Ectodermal cell (in vitro differentiated cells): ENCODE data around the gene UTY.

Source experiments
- H3K27ac ChIP-seq: 2 replicates; pipeline ENCODE4 v1.7.0; 2013; ENCODE audit warnings: mild to moderate bottlenecking, low read depth, low read length; ENCODE audit not compliant: insufficient read depth, poor library complexity, severe bottlenecking
- H3K27me3 ChIP-seq: 2 replicates; pipeline ENCODE4 v1.7.0; 2013; ENCODE audit warnings: mild to moderate bottlenecking, low read length; ENCODE audit not compliant: insufficient read depth, control insufficient read depth, poor library complexity, severe bottlenecking
- H3K36me3 ChIP-seq: one replicate; pipeline ENCODE4 v1.7.0; 2013; ENCODE audit warnings: low read length; ENCODE audit not compliant: control insufficient read depth, insufficient read depth
- H3K4me1 ChIP-seq: one replicate; pipeline ENCODE4 v1.7.0; 2013; ENCODE audit warnings: low read length; ENCODE audit not compliant: control insufficient read depth, insufficient read depth
- H3K4me3 ChIP-seq: 2 replicates; pipeline ENCODE4 v1.7.0; 2013; ENCODE audit warnings: low read depth, low read length, control low read depth; ENCODE audit not compliant: insufficient read depth
- H3K9me3 ChIP-seq: 2 replicates; pipeline ENCODE4 v1.7.0; 2013; ENCODE audit warnings: mild to moderate bottlenecking, low read length, moderate library complexity; ENCODE audit not compliant: control insufficient read depth
- WGBS, 2 experiments: methylation state at CpG; one replicate each; pipeline ENCODE4 v1.1.7; 2013; ENCODE audit warnings: missing lambda C conversion rate in 2 of 2; 5-methylcytosine and 5-hydroxymethylcytosine counted together

The UTY gene

DNA sequence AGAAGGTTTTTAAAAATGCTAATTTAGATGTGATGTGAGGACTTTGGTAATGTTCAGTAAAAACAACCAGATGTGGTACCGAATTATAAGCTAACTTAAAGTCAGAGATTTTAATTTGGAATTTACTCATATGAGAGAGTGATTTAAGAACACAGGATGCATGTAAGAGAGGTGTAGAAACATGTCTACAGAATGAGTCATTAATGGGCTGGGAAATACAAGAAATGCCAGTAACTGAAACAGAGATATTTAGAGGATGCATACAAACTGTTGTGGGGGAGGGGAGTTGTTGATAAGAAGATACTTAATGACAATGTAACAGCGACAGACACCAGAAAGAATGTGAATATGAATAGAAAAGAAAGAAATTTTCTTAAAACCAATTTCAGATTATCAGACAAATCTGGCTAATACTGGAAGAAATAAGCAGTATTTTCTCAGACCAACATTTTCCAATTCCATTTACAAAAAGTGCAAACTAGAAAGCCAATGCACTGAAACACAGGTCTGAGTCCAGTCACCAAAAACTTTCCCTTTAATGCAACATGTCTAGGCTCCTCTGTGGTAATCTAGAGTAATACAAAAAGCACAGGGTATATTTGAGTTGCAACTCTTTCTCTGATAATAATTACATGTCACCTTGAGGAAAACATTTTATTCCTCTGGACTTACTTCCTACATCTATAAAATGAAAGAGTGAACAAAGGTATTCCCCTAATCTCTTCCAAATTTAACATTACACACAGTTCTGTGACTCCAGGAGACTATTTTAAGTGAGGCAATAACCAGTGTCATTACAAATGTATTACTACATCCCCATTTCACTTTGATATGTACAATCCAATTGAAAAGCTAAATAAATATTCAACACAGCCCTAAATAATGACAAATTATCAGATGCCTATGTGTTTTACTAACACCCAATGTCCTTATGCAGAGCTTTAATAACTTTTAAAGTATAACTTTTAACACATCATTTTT is 117.9 kb downstream of the UTY start:
- 100% methylated on average over 1 of the region's 2 CpGs for WGBS, 2 experiments
- Histone ChIP-seq H3K4me3 (no peak overlapping the region), H3K36me3 (no peaks in the 10 kb centered on the region), H3K4me1 (no peaks in the 10 kb centered on the region), H3K9me3 (no peaks in the 10 kb centered on the region), H3K27ac (no peak overlapping the region), H3K27me3 (no peaks in the 10 kb centered on the region)

DNA sequence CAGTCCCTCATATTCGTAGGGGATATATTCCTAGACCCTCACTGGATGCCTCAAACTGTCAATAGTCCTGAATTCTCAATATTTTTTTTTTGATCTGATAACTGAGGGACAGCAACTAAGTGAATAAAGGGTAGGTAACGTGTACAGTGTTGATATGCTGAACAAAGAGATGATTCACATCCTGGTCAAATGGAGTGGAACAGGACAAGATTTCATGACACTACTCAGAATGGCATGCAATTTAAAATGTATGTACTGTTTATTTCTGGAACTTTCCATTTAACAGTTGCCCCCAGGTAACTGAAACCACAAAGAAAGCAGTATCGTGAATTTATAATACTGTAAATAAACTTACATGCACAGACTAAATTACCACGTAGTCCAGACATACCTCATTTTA is 128.4 kb downstream of the UTY start:
- H3K9me3 ChIP-seq = no peaks in the 10 kb centered on the region
- H3K27ac ChIP-seq = no peak overlapping the region
- 96 to 100% methylated on average over 1 to 4 of the region's 4 CpGs for WGBS, 2 experiments
- no peaks in the 10 kb centered on the region for H3K4me1 ChIP-seq
- H3K27me3 ChIP-seq = no peaks in the 10 kb centered on the region
- H3K4me3 ChIP-seq = no peak overlapping the region
- H3K36me3 ChIP-seq = no peaks in the 10 kb centered on the region

GRCh38 chrY:13347106-13347505 is 132.7 kb downstream of the UTY start:
- Histone ChIP-seq H3K4me3 (no peak overlapping the region), H3K9me3 (no peaks in the 10 kb centered on the region), H3K27me3 (no peaks in the 10 kb centered on the region), H3K27ac (no peak overlapping the region), H3K36me3 (no peaks in the 10 kb centered on the region), H3K4me1 (no peaks in the 10 kb centered on the region)
- WGBS, 2 experiments = 86 to 93% methylated on average over 5 of the region's 5 CpGs

GRCh38 chrY:13345549-13345948 is 134.3 kb downstream of the UTY start:
- WGBS, 2 experiments = 98 to 99% methylated on average over 3 of the region's 3 CpGs
- H3K27ac ChIP-seq = no peak overlapping the region
- H3K4me1 ChIP-seq = no peaks in the 10 kb centered on the region
- H3K27me3 ChIP-seq = no peaks in the 10 kb centered on the region
- H3K9me3 ChIP-seq = no peaks in the 10 kb centered on the region
- H3K36me3 ChIP-seq = no peaks in the 10 kb centered on the region
- H3K4me3 ChIP-seq = no peak overlapping the region

GRCh38 chrY:13343307-13343946 is 136.4 kb downstream of the UTY start:
- Histone ChIP-seq H3K36me3 (no peaks in the 10 kb centered on the region), H3K9me3 (no peaks in the 10 kb centered on the region), H3K4me1 (no peaks in the 10 kb centered on the region), H3K4me3 (no peak overlapping the region), H3K27ac (no peak overlapping the region), H3K27me3 (no peaks in the 10 kb centered on the region)
- 78 to 80% methylated on average over 8 of the region's 8 CpGs for WGBS, 2 experiments

DNA sequence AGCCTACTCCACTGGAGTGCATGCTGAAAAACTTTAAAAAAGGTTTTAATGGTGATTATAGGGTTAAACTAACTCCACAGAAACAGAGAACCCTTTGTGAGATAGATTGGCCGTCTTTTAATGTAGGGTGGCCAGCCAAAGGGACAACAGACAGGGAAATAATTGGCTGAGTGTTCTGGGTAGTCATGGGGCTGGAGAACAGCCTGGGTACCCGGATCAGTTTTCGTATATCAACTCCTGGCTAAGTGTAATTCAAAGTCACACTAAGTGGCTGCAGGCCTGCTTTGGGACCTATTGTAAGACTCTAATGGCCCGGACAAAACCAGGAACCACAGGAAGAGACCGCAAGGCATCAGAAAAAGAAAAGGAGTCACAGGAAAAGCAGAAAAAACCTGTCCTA is 139.9 kb downstream of the UTY start:
- no peak overlapping the region for H3K4me3 ChIP-seq
- 88 to 100% methylated on average over 5 of the region's 5 CpGs for WGBS, 2 experiments
- no peaks in the 10 kb centered on the region for H3K4me1 ChIP-seq
- H3K27ac ChIP-seq = no peak overlapping the region
- no peaks in the 10 kb centered on the region for H3K9me3 ChIP-seq
- H3K36me3 ChIP-seq = no peaks in the 10 kb centered on the region
- no peaks in the 10 kb centered on the region for H3K27me3 ChIP-seq

- Histone ChIP-seq H3K4me3 (no peak overlapping the region), H3K27ac (no peak overlapping the region), H3K9me3 (no peaks in the 10 kb centered on the region), H3K4me1 (no peaks in the 10 kb centered on the region), H3K36me3 (no peaks in the 10 kb centered on the region), H3K27me3 (no peaks in the 10 kb centered on the region)
- WGBS, 2 experiments = 96 to 97% methylated on average over 9 of the region's 9 CpGs
These were observed 140.5 kb downstream of the UTY start for GRCh38 chrY:13339381-13339780.

DNA sequence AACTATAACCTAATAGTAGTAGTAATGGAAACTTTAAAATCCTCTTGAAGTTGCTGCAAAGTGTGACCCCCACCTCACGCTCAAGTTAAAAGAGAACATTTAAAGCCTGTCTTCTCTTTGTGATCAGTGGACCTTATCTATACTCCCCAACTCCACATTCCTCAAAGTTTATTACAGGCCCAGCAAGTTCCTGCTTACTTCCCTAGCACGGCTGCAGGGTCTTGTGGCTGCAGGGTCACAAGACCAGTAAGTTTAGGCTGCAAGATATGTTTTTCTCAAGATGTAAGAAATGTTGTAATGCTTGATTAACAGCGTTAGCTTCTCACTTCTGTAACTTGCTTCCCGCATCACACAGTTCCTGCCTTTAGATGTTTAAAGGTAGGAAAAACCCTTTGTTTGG is 141.1 kb downstream of the UTY start:
- 93 to 99% methylated on average over 3 to 4 of the region's 4 CpGs for WGBS, 2 experiments
- Histone ChIP-seq H3K4me3 (no peak overlapping the region), H3K27me3 (no peaks in the 10 kb centered on the region), H3K4me1 (no peaks in the 10 kb centered on the region), H3K27ac (no peak overlapping the region), H3K9me3 (no peaks in the 10 kb centered on the region), H3K36me3 (no peaks in the 10 kb centered on the region)

DNA sequence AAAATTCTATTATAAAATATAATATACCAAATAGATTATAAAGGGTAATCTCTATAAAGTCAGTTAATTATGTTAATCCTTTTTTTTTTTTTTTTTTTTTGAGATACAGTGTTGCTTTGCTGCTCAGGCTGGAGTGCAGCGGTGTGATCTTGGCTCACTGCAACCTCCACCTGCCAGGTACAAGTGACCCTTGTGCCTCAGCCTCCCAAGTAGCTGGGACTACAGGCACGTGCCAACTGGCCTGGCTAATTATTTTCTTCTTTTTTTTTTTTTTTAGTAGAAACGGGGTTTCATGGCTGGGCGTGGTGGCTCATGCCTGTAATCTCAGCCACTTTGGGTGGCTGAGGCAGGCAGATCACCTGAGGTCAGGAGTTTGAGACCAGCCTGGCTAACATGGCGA is 141.9 kb downstream of the UTY start:
- Histone ChIP-seq H3K4me3 (no peak overlapping the region), H3K36me3 (no peaks in the 10 kb centered on the region), H3K9me3 (no peaks in the 10 kb centered on the region), H3K27ac (no peak overlapping the region), H3K4me1 (no peaks in the 10 kb centered on the region), H3K27me3 (no peaks in the 10 kb centered on the region)
- WGBS, 2 experiments = 88 to 90% methylated on average over 5 of the region's 5 CpGs

- 99% methylated on average over 5 of the region's 5 CpGs for WGBS, 2 experiments
- Histone ChIP-seq H3K27ac (no peak overlapping the region), H3K4me3 (no peak overlapping the region), H3K4me1 (no peaks in the 10 kb centered on the region), H3K27me3 (no peaks in the 10 kb centered on the region), H3K9me3 (no peaks in the 10 kb centered on the region), H3K36me3 (no peaks in the 10 kb centered on the region)
These were observed 146.0 kb downstream of the UTY start for GRCh38 chrY:13333791-13334190.
